BE2C (cell line): Measurements from ENCODE around the gene SMARCAD1.

Source experiments
- DNase-seq: peaks from one replicate; pipeline ENCODE4 v3.0.0-alpha.2; 2020
- H3K27me3 ChIP-seq: fragments of 250-450 bp; sonication (Bioruptor Pico); 2 replicates; pipeline ENCODE4 v1.5.1; 2020; ENCODE audit warnings: mild to moderate bottlenecking
- H3K36me3 ChIP-seq: fragments of 250-450 bp; sonication (Bioruptor Pico); 2 replicates; pipeline ENCODE4 v1.5.1; 2020; ENCODE audit warnings: mild to moderate bottlenecking
- H3K4me1 ChIP-seq: fragments of 250-450 bp; sonication (Bioruptor Pico); 2 replicates; pipeline ENCODE4 v1.5.1; 2020
- H3K4me3 ChIP-seq: 2 replicates; pipeline ENCODE4 v1.5.1; 2011; ENCODE audit warnings: low read depth, low read length
- H3K9me3 ChIP-seq: fragments of 250-450 bp; sonication (Bioruptor Pico); 2 replicates; pipeline ENCODE4 v1.5.1; 2020
- CTCF ChIP-seq: IDR thresholded peaks from 2 replicates; pipeline ENCODE4 v1.5.1; 2012; ENCODE audit warnings: mild to moderate bottlenecking, low read depth, low read length

SMARCAD1 gene

GRCh38 chr4:94221916-94222315 lies 14.3 kb downstream of the SMARCAD1 start:
- Histone ChIP-seq H3K9me3 (no peaks in the 10 kb centered on the region), H3K27me3 (no peaks in the 10 kb centered on the region), H3K36me3 (peaks cover 40% of the 10 kb centered on the region), H3K4me1 (no peaks in the 10 kb centered on the region), H3K4me3 (no peak overlapping the region)
- no peak for DNase-seq
- no peak for TF ChIP-seq CTCF

GRCh38 chr4:94225449-94225848 lies 17.8 kb downstream of the SMARCAD1 start:
- DNase-seq: no peak
- TF ChIP-seq CTCF: no peak
- H3K9me3 ChIP-seq: no peaks in the 10 kb centered on the region
- peaks cover 4% of the 10 kb centered on the region; the same call in 1 of the 2 replicates for H3K4me1 ChIP-seq
- H3K27me3 ChIP-seq: no peaks in the 10 kb centered on the region
- H3K4me3 ChIP-seq: no peak overlapping the region
- H3K36me3 ChIP-seq: peaks cover 31% of the 10 kb centered on the region

- Histone ChIP-seq H3K9me3 (no peaks in the 10 kb centered on the region), H3K4me3 (no peak overlapping the region), H3K27me3 (no peaks in the 10 kb centered on the region), H3K36me3 (peaks cover 33% of the 10 kb centered on the region), H3K4me1 (peaks cover 4% of the 10 kb centered on the region; the same call in 1 of the 2 replicates)
- TF ChIP-seq CTCF: no peak
- no peak for DNase-seq
Measured at GRCh38 chr4:94226763-94227162, 19.1 kb downstream of the SMARCAD1 start.

GRCh38 chr4:94228493-94229216 lies 21.0 kb downstream of the SMARCAD1 start:
- Histone ChIP-seq H3K27me3 (no peaks in the 10 kb centered on the region), H3K36me3 (peaks cover 39% of the 10 kb centered on the region), H3K4me1 (peaks cover 4% of the 10 kb centered on the region; the same call in 1 of the 2 replicates), H3K4me3 (no peak overlapping the region), H3K9me3 (no peaks in the 10 kb centered on the region)
- no peak for TF ChIP-seq CTCF
- DNase-seq: no peak

- peaks cover 2% of the 10 kb centered on the region; the same call in 1 of the 2 replicates for H3K4me1 ChIP-seq
- H3K27me3 ChIP-seq: no peaks in the 10 kb centered on the region
- H3K4me3 ChIP-seq: no peak overlapping the region
- no peaks in the 10 kb centered on the region for H3K9me3 ChIP-seq
- no peak for DNase-seq
- no peak for TF ChIP-seq CTCF
- peaks cover 32% of the 10 kb centered on the region for H3K36me3 ChIP-seq
Measured at GRCh38 chr4:94232519-94232918, 24.9 kb downstream of the SMARCAD1 start.

GRCh38 chr4:94235825-94236224 lies 28.2 kb downstream of the SMARCAD1 start:
- Histone ChIP-seq H3K27me3 (no peaks in the 10 kb centered on the region), H3K4me3 (no peak overlapping the region), H3K9me3 (no peaks in the 10 kb centered on the region), H3K4me1 (no peaks in the 10 kb centered on the region), H3K36me3 (peaks cover 51% of the 10 kb centered on the region)
- TF ChIP-seq CTCF: no peak
- no peak for DNase-seq
